OCI-M2 (cell line): ENCODE data around the gene PANK3.

ENCODE experiments used
- DNase-seq: peaks from one replicate; lab custom pipeline; 2025; ENCODE audit not compliant: unreplicated experiment; lab: John Stamatoyannopoulos, UW

PANK3 gene

GRCh38 chr5:168578538-168579487, at the start of gene PANK3:
PANK3 (minus strand) TSS chr5:168579368; CDS start chr5:168579283, 85 bp downstream.
- DNase-seq, result no peak

GRCh38 chr5:168624850-168625364, 45.7 kb upstream of the PANK3 start:
- no peak for DNase-seq

GRCh38 chr5:168620807-168621206, 41.6 kb upstream of the PANK3 start:
- no peak for DNase-seq

- DNase-seq, result no peak
Observed at GRCh38 chr5:168614661-168615060, 35.5 kb upstream of the PANK3 start.

DNA sequence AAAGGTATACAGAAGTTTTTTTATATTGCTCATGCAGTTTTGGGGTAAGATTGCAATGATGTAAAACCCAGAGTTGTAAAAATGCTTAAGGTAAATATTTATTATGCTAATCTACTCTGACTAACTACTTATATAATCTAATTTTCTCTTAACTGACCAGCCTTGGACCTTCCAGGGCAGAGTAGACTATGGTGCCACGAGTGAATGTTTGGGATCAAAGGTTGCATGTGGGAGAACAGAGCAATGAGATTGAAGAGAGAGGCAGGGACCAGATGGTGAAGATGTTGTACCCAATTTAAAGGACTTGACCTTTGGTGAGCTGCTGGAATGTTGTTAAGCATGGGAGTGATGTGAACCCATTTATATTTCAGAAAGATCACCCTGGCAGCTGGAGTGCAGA, 34.8 kb upstream of the PANK3 start:
- no peak for DNase-seq

- no peak for DNase-seq
Observed at GRCh38 chr5:168613396-168613795, 34.2 kb upstream of the PANK3 start.

GRCh38 chr5:168612996-168613395, 33.8 kb upstream of the PANK3 start:
- no peak for DNase-seq

DNA sequence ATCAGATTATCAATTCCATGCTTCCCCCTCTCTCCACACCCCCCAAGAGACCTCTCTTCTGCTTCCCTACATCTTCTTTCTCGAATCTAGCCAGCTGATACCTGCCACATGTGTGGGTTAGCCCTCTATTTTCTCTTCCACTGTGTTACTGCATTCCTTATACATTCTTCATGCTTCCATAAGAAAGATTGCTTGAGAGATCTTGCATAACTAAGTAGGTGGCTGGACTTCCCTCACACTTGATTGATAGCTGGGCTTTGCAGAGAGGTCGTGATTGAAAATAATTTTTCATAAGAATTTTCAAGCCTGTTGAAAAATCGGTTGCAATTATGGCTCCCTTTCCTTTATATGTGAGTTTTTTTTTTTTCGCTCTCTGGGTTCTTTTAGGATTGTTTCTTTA, 33.0 kb upstream of the PANK3 start:
- no peak for DNase-seq

DNA sequence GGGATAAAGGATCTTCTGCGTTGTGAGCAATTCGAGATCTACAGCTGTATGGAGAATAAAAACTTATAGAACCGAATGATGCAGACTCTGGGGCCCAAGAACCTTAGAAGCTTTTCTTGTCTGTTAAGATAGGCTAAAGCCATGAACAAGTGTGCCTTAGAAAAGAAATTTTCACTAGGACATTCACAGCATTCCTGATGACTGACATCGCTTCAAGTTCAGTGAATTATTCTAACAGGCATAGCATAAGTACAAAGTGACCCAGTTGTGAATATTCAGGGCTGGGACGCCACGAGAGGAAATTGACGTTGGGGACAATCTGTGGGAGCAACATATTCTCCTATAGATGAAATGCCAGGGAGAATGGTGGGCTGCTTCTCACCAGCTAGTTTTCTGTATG, 32.0 kb upstream of the PANK3 start:
- no peak for DNase-seq

DNA sequence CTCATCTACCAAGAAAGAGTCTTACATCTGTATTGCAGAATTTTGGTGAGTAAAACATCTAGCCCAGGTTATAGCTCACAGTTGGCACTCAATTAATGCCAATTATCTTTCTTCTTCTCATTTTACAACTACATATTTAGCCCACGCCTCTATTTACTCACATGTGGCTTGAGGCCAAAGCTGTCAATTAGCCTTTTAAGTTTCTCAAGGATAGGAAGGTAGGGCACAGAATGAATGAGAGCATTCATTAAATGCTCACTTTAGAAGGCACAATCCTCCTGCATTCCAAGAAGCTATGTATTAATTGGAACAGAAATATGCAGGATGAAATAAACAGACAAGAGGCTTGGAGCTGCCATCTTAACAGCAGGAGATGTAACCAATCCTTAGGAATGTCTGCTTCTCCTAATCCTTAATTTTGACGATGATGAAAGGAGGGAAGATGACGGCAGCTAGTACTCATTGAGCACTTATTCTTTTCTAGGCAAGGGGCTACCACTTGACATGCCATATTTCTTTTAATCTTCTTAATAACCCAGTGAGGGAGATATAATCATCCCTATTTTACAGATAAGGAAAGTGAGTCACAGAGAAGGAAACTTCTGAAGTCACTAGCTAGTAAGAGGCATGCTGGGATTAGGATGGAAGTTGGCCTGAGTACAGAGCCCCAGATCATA, 30.8 kb upstream of the PANK3 start:
- no peak for DNase-seq

- DNase-seq, result no peak
Observed at GRCh38 chr5:168608821-168609220, 29.7 kb upstream of the PANK3 start.

GRCh38 chr5:168608386-168608785, 29.2 kb upstream of the PANK3 start:
- DNase-seq, result no peak

DNA sequence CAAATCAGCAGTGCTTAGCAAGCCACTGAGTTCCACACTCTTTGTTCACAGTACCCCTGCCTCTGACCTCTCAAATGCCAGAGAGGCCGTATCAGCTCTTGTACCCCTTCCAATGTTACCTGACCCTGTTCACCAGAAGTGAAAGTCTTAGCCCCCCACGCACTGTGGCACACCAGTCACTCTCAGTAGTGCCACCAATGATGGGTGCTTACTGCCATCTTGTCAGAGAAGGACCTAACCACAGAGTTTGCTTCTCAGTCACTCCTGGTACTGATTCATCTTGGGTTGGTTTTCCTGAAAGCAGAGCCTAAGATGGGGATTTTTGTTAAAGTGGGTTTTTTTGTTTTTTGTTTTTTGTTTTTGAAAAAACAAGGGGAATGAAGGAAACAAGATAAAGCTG, 28.8 kb upstream of the PANK3 start:
- DNase-seq, result no peak

- DNase-seq, result no peak
Observed at GRCh38 chr5:168606562-168606961, 27.4 kb upstream of the PANK3 start.

GRCh38 chr5:168604436-168604835, 25.3 kb upstream of the PANK3 start:
- DNase-seq, result no peak

DNA sequence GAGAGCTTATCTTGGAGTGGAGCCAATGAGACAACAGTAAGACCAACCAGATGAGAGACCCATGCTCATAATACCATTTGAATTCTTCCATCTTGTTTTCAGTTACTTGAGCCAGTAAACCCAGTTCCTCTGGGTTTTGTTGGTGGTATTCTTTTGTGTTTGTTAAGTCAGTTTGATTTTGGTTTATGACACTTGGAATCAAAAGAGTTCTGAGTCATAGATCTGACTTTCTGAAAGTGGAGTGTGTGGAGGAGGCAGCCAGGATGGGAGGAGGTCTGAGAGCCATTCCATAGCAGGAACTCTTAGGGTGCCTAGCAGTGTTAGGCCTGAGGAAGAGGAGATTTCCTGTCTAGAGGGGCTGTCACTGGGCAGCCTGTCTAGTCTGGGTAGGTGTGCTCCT, 24.6 kb upstream of the PANK3 start:
- DNase-seq, result no peak

- no peak for DNase-seq
Observed at GRCh38 chr5:168602517-168602916, 23.3 kb upstream of the PANK3 start.

- DNase-seq, result no peak
Observed at GRCh38 chr5:168601972-168602371, 22.8 kb upstream of the PANK3 start.

- DNase-seq, result no peak
Observed at GRCh38 chr5:168600409-168600808, 21.2 kb upstream of the PANK3 start.

DNA sequence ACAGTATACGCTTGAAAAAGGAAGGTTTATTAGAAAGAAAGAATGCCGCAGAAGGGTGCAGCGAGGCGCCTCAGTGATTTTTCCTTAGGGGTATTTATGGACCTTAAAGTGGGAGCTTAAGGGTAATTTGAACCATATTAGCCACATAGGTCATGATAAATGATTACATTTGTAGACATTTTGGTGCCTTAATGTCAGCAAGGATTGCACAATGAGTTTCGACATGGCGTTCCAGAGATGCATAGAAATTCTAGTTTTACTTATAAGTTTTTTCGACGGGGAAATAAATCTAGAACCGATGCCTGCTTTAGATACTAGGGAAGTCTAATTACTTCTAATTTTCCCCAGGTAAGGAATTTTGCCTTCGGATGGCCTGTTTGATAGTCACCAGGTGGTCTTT, 20.7 kb upstream of the PANK3 start:
- DNase-seq, result no peak

- DNase-seq, result no peak
Observed at GRCh38 chr5:168598639-168599038, 19.5 kb upstream of the PANK3 start.

DNA sequence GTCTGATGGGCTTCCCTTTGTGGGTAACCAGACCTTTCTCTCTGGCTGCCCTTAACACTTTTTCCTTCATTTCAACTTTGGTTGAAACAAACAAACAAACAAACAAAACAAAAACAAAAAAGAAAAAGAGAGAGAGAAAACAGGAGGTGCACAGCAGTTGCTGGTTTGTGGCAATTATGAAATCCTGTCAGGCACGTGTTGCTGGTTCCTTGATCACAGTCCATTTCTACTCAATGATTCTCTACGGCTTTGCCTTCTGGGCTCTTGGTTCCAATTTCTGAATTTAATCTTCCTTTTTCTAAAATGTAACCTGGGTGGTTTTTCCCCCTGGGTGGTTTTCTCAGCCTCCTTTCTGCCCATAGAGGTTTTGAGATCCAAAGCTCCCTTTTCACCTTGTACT, 17.8 kb upstream of the PANK3 start:
- no peak for DNase-seq
